NCI-H2227 treated with DMSO at 0.1 percent for 48 hours (cell line): ENCODE results near the gene EGFR.

Experiments used
- DNase-seq: peaks from one replicate; lab custom pipeline; 2025; lab: John Stamatoyannopoulos, UW

Gene EGFR

DNA sequence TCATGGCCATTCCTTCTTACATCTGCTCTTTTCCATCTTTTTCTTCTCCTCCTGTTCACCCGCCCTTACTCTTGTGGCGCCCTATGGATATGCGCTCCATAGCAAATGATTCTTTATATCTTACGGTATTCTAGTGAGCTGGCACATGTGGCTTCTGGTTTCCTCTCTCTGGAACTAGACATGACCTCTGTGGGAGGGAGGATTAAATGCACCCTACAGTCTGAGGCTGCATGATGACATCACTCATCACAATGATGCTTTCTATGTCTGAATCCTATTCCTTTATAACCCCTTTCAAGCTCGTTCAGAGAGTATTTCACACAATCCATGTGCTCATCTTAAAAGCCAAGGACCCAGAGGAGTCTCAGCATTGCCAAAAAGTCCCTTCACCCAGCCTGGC lies 153.3 kb downstream of the EGFR start:
- DNase-seq, result no peak

- DNase-seq, result no peak
These were observed 154.2 kb downstream of the EGFR start for GRCh38 chr7:55172881-55173609.

DNA sequence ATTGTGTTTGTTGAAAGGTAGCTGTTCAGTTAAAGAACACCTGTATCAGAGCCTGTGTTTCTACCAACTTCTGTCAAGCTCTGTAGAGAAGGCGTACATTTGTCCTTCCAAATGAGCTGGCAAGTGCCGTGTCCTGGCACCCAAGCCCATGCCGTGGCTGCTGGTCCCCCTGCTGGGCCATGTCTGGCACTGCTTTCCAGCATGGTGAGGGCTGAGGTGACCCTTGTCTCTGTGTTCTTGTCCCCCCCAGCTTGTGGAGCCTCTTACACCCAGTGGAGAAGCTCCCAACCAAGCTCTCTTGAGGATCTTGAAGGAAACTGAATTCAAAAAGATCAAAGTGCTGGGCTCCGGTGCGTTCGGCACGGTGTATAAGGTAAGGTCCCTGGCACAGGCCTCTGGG lies 154.9 kb downstream of the EGFR start:
- DNase-seq, result no peak

DNA sequence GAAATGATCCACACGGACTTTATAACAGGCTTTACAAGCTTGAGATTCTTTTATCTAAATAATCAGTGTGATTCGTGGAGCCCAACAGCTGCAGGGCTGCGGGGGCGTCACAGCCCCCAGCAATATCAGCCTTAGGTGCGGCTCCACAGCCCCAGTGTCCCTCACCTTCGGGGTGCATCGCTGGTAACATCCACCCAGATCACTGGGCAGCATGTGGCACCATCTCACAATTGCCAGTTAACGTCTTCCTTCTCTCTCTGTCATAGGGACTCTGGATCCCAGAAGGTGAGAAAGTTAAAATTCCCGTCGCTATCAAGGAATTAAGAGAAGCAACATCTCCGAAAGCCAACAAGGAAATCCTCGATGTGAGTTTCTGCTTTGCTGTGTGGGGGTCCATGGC lies 155.6 kb downstream of the EGFR start:
- no peak for DNase-seq

- DNase-seq, result no peak
These were observed 156.0 kb downstream of the EGFR start for GRCh38 chr7:55174856-55175255.

DNA sequence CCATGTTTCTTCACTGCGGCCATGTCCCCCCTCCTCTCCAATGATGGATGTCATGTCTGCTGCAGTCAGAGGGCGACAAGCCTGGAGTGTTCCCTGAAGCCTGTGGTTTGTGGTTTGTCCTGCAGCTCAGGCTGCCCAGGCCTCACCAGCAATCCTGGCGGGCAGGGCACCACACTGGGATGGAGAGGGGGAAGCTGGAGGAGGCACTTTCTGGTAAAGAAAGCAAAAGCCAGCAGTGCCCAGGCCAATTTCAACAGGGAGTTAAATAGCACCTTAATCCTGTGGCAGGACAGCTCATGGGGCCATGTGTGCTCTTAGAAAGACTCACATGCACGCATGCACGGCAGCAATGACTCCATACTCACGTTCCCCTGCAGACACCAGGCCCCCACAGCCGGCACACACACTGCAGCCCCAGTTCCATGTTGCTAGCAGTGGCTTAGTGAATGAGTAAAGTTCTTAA lies 158.3 kb downstream of the EGFR start:
- DNase-seq, result no peak

GRCh38 chr7:55177589-55178261 lies 158.9 kb downstream of the EGFR start:
- no peak for DNase-seq

- no peak for DNase-seq
These were observed 159.6 kb downstream of the EGFR start for GRCh38 chr7:55178292-55178862.

GRCh38 chr7:55178863-55179773 lies 160.3 kb downstream of the EGFR start:
- no peak for DNase-seq

DNA sequence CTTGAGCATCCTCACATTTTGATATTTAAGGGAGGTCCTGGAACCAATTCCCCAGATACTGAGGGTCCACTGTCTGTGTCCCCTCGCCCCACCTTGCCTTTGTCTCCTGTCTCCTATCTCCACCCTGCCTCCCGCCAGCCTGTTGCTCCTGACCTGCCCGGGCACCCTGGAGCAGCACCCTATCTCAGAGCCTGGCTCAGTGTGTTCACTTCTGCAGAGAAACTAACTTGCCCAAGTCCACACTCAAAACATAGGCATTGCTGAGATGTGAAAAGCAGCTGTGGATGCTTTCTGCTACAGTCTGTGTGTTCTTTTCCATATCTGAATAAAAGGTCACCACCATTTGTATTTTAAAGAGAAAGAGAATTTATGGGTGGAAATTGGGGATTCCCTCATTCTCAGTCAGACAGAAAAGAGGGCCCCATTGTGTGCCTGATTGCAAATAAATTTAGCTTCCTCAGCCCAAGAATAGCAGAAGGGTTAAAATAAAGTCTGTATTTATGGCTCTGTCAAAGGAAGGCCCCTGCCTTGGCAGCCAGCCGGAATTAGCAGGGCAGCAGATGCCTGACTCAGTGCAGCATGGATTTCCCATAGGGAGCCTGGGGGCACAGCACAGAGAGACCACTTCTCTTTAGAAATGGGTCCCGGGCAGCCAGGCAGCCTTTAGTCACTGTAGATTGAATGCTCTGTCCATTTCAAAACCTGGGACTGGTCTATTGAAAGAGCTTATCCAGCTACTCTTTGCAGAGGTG lies 161.3 kb downstream of the EGFR start:
- no peak for DNase-seq

- no peak for DNase-seq
These were observed 162.2 kb downstream of the EGFR start for GRCh38 chr7:55180963-55181542.

DNA sequence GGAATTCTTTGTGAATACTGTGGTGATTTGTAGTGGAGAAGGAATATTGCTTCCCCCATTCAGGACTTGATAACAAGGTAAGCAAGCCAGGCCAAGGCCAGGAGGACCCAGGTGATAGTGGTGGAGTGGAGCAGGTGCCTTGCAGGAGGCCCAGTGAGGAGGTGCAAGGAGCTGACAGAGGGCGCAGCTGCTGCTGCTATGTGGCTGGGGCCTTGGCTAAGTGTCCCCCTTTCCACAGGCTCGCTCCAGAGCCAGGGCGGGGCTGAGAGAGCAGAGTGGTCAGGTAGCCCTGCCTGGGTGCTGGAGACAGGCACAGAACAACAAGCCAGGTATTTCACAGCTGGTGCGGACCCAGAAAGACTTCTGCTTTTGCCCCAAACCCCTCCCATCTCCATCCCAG lies 162.9 kb downstream of the EGFR start:
- no peak for DNase-seq

GRCh38 chr7:55183897-55184296 lies 165.1 kb downstream of the EGFR start:
- DNase-seq, result no peak

DNA sequence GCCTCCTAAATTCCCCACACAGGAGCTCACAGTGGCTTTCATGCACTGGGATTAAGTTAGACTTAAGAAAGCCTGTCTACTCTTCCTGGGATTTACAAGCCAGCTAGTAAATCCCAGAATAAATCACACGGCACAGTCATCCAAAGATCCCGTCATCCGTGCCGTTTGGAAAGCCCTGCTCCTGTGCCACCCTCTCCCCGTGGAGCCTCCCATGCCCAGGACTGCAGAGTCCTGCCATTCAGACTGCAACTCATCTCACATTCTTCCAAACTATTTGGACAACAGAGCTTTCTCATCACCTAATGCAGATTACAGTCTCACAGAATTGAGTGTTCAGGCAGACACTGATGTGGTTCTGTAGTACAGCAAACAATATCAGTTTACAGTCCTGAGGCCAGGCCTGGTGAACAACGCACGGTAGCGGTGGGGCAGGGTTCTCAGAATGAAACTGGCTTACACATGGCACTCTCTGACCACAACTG lies 166.5 kb downstream of the EGFR start:
- no peak for DNase-seq

DNA sequence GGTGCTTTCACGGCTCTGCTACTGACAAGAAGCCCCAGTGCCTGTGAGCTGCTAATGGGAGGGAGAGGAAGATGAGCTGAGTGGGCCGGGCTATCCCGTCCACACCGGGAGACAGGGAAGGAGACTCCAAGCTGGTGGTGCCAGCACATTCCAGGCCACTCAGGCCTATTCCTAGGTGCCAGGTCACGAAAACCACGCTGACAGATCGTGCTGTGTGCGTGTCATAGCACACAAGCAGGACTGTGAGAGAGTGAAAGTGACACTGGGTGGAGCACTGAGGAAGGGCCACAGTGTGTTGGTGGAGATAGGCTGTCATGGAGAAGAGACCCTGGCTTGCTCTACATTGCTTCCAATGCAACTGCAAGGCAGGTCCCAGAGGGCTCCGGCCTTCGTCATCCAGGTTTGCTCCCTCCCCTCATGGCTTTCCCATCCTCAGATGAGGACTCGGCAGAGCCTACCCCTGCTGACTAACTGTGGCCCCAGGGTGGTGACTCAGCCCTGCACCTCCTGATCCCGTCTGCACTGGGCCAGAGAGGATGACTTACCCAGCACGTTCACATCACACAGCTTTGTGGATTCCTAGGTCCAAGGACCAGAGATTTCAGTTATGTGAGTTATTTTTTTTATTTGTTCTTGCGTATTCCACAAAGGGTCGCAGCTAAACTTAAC lies 167.3 kb downstream of the EGFR start:
- no peak for DNase-seq

GRCh38 chr7:55187701-55188491 lies 169.1 kb downstream of the EGFR start:
- no peak for DNase-seq

- no peak for DNase-seq
These were observed 169.8 kb downstream of the EGFR start for GRCh38 chr7:55188590-55189138.

GRCh38 chr7:55189146-55189766 lies 170.4 kb downstream of the EGFR start:
- DNase-seq, result no peak
